ENCODE results near the gene CD40.
A peak's percentile ranks its signal among the peaks of the same experiment; 100 is the strongest.

The CD40 gene

GRCh38 chr20:46175127-46175494 is 57.0 kb downstream of the CD40 start:
- DNase-seq, result no peak

GRCh38 chr20:46176739-46177378 is 58.7 kb downstream of the CD40 start:
- DNase-seq, result peak; percentile 90

- no peak for DNase-seq
Observed at GRCh38 chr20:46177768-46178167, 59.7 kb downstream of the CD40 start.

GRCh38 chr20:46178891-46179290 is 60.8 kb downstream of the CD40 start:
- DNase-seq, result no peak

Measured in NCI-H1694 treated with DMSO at 0.1 percent for 48 hours (cell line).